Naive thymus-derived CD8-positive, alpha-beta T cell (primary cell): Measurements from ENCODE around the gene P4HB. TPM values are rescaled to one million over a fixed set of nuclear protein-coding genes. Genes with fewer than 3 reads are reported as not detected.
A peak's percentile ranks its signal among the peaks of the same experiment; 100 is the strongest.

ENCODE experiments used
- ATAC-seq, 2 donors: fragments of 150-1000 bp; cut with Tn5 transposase in 1 of 2; sonication (Bioruptor Pico), chemical (Tn5 transposase) in 1 of 2; 1 replicate in 1 of 2; 2 replicates in 1 of 2; pipeline ENCODE4 v1.10.0; 2021; ENCODE audit warnings: mild to moderate bottlenecking in 2 of 2, moderate library complexity in 2 of 2
- POLR2A ChIA-PET: fragments of 350-600 bp; sonication (Branson Sonifier 250); formaldehyde crosslinking; loops from one replicate; lab custom pipeline; 2021; ENCODE audit warnings: antibody characterized with exemption; lab: Charles Lee
- DNase-seq, 10 donors: peaks; one replicate each; pipeline versions ENCODE4 v3.0.0 to v3.0.0-alpha.2; 2020 to 2022
- H3K27ac Mint-ChIP-seq, 10 donors: one replicate each; pipeline ENCODE4 v1.8.0; 2020 to 2022; ENCODE audit warnings: mild to moderate bottlenecking in 10 of 10, mixed read lengths in 10 of 10, moderate library complexity in 4 of 10, inconsistent platforms in 1 of 10
- H3K27me3 Mint-ChIP-seq, 5 donors: one replicate each; pipeline ENCODE4 v1.8.0; 2021 to 2022; ENCODE audit warnings: mixed read lengths in 5 of 5
- H3K36me3 Mint-ChIP-seq, 3 donors: one replicate each; pipeline ENCODE4 v1.8.0; 2020 to 2022; ENCODE audit warnings: mixed read lengths in 3 of 3, mild to moderate bottlenecking in 2 of 3, inconsistent platforms in 1 of 3
- H3K4me1 Mint-ChIP-seq, 4 donors: one replicate each; pipeline ENCODE4 v1.8.0; 2021 to 2022; ENCODE audit warnings: mixed read lengths in 4 of 4
- H3K4me3 Mint-ChIP-seq, 10 donors: one replicate each; pipeline ENCODE4 v1.8.0; 2020 to 2022; ENCODE audit warnings: mild to moderate bottlenecking in 10 of 10, mixed read lengths in 10 of 10, moderate library complexity in 6 of 10, inconsistent platforms in 1 of 10
- H3K9me3 Mint-ChIP-seq, 9 donors: one replicate each; pipeline ENCODE4 v1.8.0; 2020 to 2022; ENCODE audit warnings: mixed read lengths in 9 of 9, mild to moderate bottlenecking in 3 of 9, inconsistent platforms in 1 of 9, moderate library complexity in 1 of 9
- polyA plus RNA-seq, 3 donors: library from polyadenylated mRNA; unstranded; fragments of 300-500 nt; fragmentation: Illumina TruSeq; gene quantifications; one replicate each; pipeline ENCODE4 v1.2.3, GENCODE V29; 2021
- total RNA-seq, 8 experiments: library from RNA in 2 of 8; stranded (reverse) in 2 of 8; gene quantifications; one replicate each; pipeline ENCODE4 v1.2.3 and lab custom pipeline; 2021 to 2026

The P4HB gene
- total RNA-seq (100 to 1,000 TPM; 181 to 190 TPM), polyA plus RNA-seq (100 to 1,000 TPM; 166 to 191 (median 191) TPM), total RNA-seq (lab: John Stamatoyannopoulos, UW) (131 to 396 (median 207) reads per million in 6 experiments)

GRCh38 chr17:81859906-81860755, at the start of gene P4HB:
TSS of gene P4HB (minus strand) at chr17:81860535. CDS start at chr17:81860471, 64 bp downstream.
- ATAC-seq, result peak; percentile 22 to 37
- Mint-ChIP-seq H3K27me3 (peaks cover 0 to 3% (median 0%) of the 10 kb centered on the region in 5 donors), H3K36me3 (peaks cover 0 to 41% (median 4%) of the 10 kb centered on the region in 3 donors), H3K27ac (peak within 1 kb of the TSS; percentile 92 to 98 (median 96)), H3K4me1 (peaks cover 17 to 65% (median 34%) of the 10 kb centered on the region in 4 donors), H3K9me3 (peaks cover 0 to 3% (median 0%) of the 10 kb centered on the region in 9 donors), H3K4me3 (peak within 1 kb of the TSS; percentile 82 to 94 (median 92))
- peak in 2 of 10 donors; percentile 18 to 92 for DNase-seq
- POLR2A ChIA-PET, result interaction anchor here (0.8 to 2.8 kb wide), 10 partner anchors 10 to 347 kb away, joined by 3 to 45 read pairs (median 5); partner anchors contain the start of genes ACTG1, ALYREF, ANAPC11 and ARHGDIA

GRCh38 chr17:81909231-81909630, 48.9 kb upstream of the P4HB start:
- Mint-ChIP-seq H3K27me3 (no peaks in the 10 kb centered on the region), H3K4me3 (peak overlapping the region in 8 of 10 donors; percentile 11 to 91 (median 52)), H3K9me3 (no peaks in the 10 kb centered on the region), H3K36me3 (peaks cover 0 to 16% (median 4%) of the 10 kb centered on the region in 3 donors), H3K27ac (no peak overlapping the region), H3K4me1 (peaks cover 0 to 14% (median 9%) of the 10 kb centered on the region in 4 donors)
- DNase-seq (no peak), ATAC-seq (no peak)
- POLR2A ChIA-PET, result interaction anchor here (2.6 kb wide), 1 partner anchor 16 kb away, joined by 16 read pairs; the partner anchor contains the start of genes ALYREF and ANAPC11

- Mint-ChIP-seq H3K36me3 (peaks cover 0 to 16% (median 4%) of the 10 kb centered on the region in 3 donors), H3K9me3 (no peaks in the 10 kb centered on the region), H3K4me3 (peak overlapping the region in 1 of 10 donors; percentile 10), H3K27ac (no peak overlapping the region), H3K27me3 (no peaks in the 10 kb centered on the region), H3K4me1 (peaks cover 0 to 13% (median 9%) of the 10 kb centered on the region in 4 donors)
- ATAC-seq (no peak), DNase-seq (no peak)
- POLR2A ChIA-PET, result interaction anchor here (1.4 kb wide), 1 partner anchor 8 kb away, joined by 3 read pairs; no protein-coding TSS in a partner anchor
Measured at GRCh38 chr17:81908793-81909192, 48.5 kb upstream of the P4HB start.

GRCh38 chr17:81907219-81908145, 47.1 kb upstream of the P4HB start:
- no peak for ATAC-seq
- POLR2A ChIA-PET, result interaction anchor here (0.8 to 1.4 kb wide), 2 partner anchors 9 to 10 kb away, joined by 3 to 4 read pairs; no protein-coding TSS in a partner anchor
- Mint-ChIP-seq H3K4me1 (peaks cover 0 to 11% (median 8%) of the 10 kb centered on the region in 4 donors), H3K9me3 (no peaks in the 10 kb centered on the region), H3K27ac (no peak overlapping the region), H3K4me3 (no peak overlapping the region), H3K36me3 (peaks cover 0 to 7% (median 0%) of the 10 kb centered on the region in 3 donors), H3K27me3 (no peaks in the 10 kb centered on the region)
- no peak for DNase-seq

DNA sequence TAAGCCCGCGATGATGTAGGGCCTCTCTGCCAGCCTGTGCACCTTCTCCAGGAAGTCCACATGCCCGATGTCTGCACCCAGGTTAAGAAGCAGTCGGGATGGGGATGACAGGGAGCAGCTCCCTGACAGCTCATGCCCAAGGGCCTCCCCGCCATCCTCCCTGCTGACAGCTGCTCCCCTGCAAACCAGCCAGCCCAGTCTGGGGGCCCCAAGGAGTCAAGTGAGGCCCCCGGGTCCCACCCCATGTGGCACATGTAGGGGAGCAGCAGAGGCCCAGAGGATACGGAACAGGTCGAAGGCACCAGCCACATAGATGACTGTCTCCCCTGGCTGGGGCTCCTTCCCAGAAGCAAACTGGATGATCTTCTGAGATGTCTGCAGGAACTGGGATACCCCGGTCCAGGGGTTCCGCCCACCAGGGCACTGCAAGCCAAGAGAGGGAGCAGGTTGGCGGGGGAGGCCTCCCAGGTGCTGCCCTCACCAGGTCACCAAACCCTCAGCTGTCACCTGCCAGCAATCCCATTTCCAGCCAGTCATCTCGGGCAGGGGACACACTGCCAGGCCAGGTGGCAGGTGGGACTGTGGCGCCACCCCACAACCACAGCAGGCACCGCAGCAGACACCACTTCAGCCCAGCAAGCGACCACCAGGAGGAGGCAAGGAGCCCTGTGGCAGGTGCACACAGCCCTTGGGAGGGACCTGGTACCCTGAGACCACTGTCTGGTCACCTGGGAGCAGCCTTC, 46.3 kb upstream of the P4HB start:
- H3K36me3 Mint-ChIP-seq, result peaks cover 0 to 5% (median 0%) of the 10 kb centered on the region in 3 donors
- H3K27ac Mint-ChIP-seq, result no peak overlapping the region
- POLR2A ChIA-PET, result no interaction called here
- peaks cover 0 to under 1% (median 0%) of the 10 kb centered on the region in 5 donors for H3K27me3 Mint-ChIP-seq
- H3K4me1 Mint-ChIP-seq, result peaks cover 0 to 8% (median 5%) of the 10 kb centered on the region in 4 donors
- ATAC-seq (no peak), DNase-seq (no peak)
- H3K4me3 Mint-ChIP-seq, result peak overlapping the region in 1 of 10 donors; percentile 10
- no peaks in the 10 kb centered on the region for H3K9me3 Mint-ChIP-seq

DNA sequence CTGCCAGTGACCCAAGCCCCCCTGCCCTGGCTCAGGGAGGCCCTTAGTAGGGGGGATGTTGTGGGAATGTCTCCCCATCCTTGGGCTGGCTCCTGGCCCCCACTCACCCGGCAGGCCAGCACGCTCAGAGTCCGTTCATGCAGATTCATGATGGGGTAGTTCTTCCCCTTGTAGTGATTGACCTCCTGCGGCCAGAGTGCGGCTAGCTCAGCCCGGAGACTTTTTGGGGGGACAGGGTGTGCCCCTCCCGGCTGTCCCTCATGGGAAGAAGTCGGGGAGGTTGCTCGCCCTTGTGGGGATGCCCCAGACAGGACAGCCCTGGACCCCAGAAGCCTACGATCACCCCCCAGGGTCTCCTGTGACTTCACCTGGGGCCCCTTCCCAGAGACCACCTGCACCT, 45.7 kb upstream of the P4HB start:
- no peaks in the 10 kb centered on the region for H3K9me3 Mint-ChIP-seq
- H3K4me3 Mint-ChIP-seq, result no peak overlapping the region
- peaks cover 0 to 6% (median 2%) of the 10 kb centered on the region in 3 donors for H3K36me3 Mint-ChIP-seq
- POLR2A ChIA-PET, result interaction anchor here (0.7 kb wide), 1 partner anchor 14 kb away, joined by 3 read pairs; the partner anchor contains the start of genes ALYREF and ANAPC11
- H3K4me1 Mint-ChIP-seq, result peaks cover 0 to 10% (median 7%) of the 10 kb centered on the region in 4 donors
- no peak overlapping the region for H3K27ac Mint-ChIP-seq
- ATAC-seq, result no peak
- H3K27me3 Mint-ChIP-seq, result peaks cover 3 to 7% (median 4%) of the 10 kb centered on the region in 5 donors
- no peak for DNase-seq

- DNase-seq, result no peak
- peaks cover 0 to 12% (median 6%) of the 10 kb centered on the region in 3 donors for H3K36me3 Mint-ChIP-seq
Measured at GRCh38 chr17:81905424-81905875, 45.1 kb upstream of the P4HB start.

GRCh38 chr17:81904600-81905423, 44.5 kb upstream of the P4HB start:
- Mint-ChIP-seq H3K27me3 (peaks cover 5 to 13% (median 10%) of the 10 kb centered on the region in 5 donors), H3K4me1 (peaks cover 2 to 10% (median 9%) of the 10 kb centered on the region in 4 donors), H3K27ac (no peak overlapping the region), H3K9me3 (no peaks in the 10 kb centered on the region), H3K36me3 (peaks cover 0 to 18% (median 11%) of the 10 kb centered on the region in 3 donors), H3K4me3 (no peak overlapping the region)
- ATAC-seq (no peak), DNase-seq (no peak)
- POLR2A ChIA-PET, result no interaction called here

More at GRCh38 chr17:81905424-81905875, 45.1 kb upstream of the P4HB start:
- Mint-ChIP-seq H3K4me1 (peaks cover 2 to 13% (median 10%) of the 10 kb centered on the region in 4 donors), H3K9me3 (no peaks in the 10 kb centered on the region), H3K4me3 (no peak overlapping the region), H3K27ac (no peak overlapping the region), H3K27me3 (peaks cover 5 to 12% (median 10%) of the 10 kb centered on the region in 5 donors)
- ATAC-seq, result no peak
- POLR2A ChIA-PET, result interaction anchor here (0.7 kb wide), 1 partner anchor 14 kb away, joined by 3 read pairs; the partner anchor contains the start of genes ALYREF and ANAPC11

GRCh38 chr17:81903896-81904599, 43.7 kb upstream of the P4HB start:
- POLR2A ChIA-PET, result no interaction called here
- Mint-ChIP-seq H3K27ac (no peak overlapping the region), H3K27me3 (peaks cover 5 to 13% (median 10%) of the 10 kb centered on the region in 5 donors), H3K9me3 (no peaks in the 10 kb centered on the region), H3K4me3 (no peak overlapping the region), H3K4me1 (peaks cover 2 to 10% (median 7%) of the 10 kb centered on the region in 4 donors), H3K36me3 (peaks cover 0 to 19% (median 12%) of the 10 kb centered on the region in 3 donors)
- ATAC-seq (no peak), DNase-seq (no peak)

GRCh38 chr17:81903415-81903831, 43.1 kb upstream of the P4HB start:
- H3K36me3 Mint-ChIP-seq, result peaks cover 0 to 18% (median 12%) of the 10 kb centered on the region in 3 donors
- POLR2A ChIA-PET, result interaction anchor here (0.5 kb wide), 1 partner anchor 62 kb away, joined by 3 read pairs; no protein-coding TSS in a partner anchor
- ATAC-seq (no peak), DNase-seq (no peak)
- H3K4me1 Mint-ChIP-seq, result peaks cover 2 to 10% (median 7%) of the 10 kb centered on the region in 4 donors
- H3K4me3 Mint-ChIP-seq, result peak overlapping the region in 1 of 10 donors; percentile 20
- no peak overlapping the region for H3K27ac Mint-ChIP-seq
- peaks cover 5 to 13% (median 10%) of the 10 kb centered on the region in 5 donors for H3K27me3 Mint-ChIP-seq
- H3K9me3 Mint-ChIP-seq, result no peaks in the 10 kb centered on the region
